ENCODE measurements around the gene UBE2Q2.

Gene UBE2Q2

GRCh38 chr15:75942464-75942863 is 99.2 kb downstream of the UBE2Q2 start:
- Histone ChIP-seq H3K9ac (ENCODE audit: low read length) (no peak overlapping the region), H3K4me3 (ENCODE audit: low read length) (no peak overlapping the region), H3K9me3 (ENCODE audit: insufficient read depth, low read length) (no peaks in the 10 kb centered on the region), H4K20me1 (ENCODE audit: insufficient read depth, low read length) (no peaks in the 10 kb centered on the region), H3K4me1 (ENCODE audit: low read length) (no peaks in the 10 kb centered on the region), H3K27me3 (ENCODE audit: low read depth, low read length) (no peaks in the 10 kb centered on the region), H3K36me3 (replicated peaks; ENCODE audit: low read depth, low read length) (peaks cover 14% of the 10 kb centered on the region), H2AFZ (ENCODE audit: low read depth, low read length) (no peak overlapping the region), H3K27ac (ENCODE audit: low read length) (no peak overlapping the region), H3K4me2 (ENCODE audit: low read length) (no peak overlapping the region), H3K79me2 (ENCODE audit: low read length) (no peaks in the 10 kb centered on the region)
- TF ChIP-seq EZH2phosphoT487 (IDR thresholded peaks at IDR 0.05; ENCODE audit: low read depth) (no peak), CTCF (IDR thresholded peaks at IDR 0.05; ENCODE audit: low read depth, low read length) (no peak)

DNA sequence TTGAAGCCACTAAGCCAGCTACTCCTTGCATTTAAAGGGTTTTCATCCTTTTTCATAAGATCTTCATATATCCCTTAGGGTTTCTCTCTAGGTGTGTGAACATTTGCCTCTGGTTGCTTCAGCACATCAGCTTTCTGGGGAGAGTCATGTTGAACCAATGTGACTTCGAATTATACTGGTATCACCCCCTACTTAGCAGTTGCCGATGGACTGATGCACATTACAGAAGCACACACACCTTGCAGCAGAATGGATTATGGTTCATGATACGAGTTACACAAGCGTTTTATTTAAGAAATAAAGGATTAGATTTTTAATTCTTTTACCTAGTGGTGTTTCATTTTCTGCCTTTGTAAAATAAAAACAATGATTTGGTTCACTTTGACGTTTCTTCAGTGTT is 100.0 kb downstream of the UBE2Q2 start:
- Histone ChIP-seq H3K4me2 (ENCODE audit: low read length) (no peak overlapping the region), H3K9me3 (ENCODE audit: insufficient read depth, low read length) (no peaks in the 10 kb centered on the region), H3K79me2 (ENCODE audit: low read length) (no peaks in the 10 kb centered on the region), H3K4me3 (ENCODE audit: low read length) (no peak overlapping the region), H3K27me3 (ENCODE audit: low read depth, low read length) (no peaks in the 10 kb centered on the region), H2AFZ (ENCODE audit: low read depth, low read length) (no peak overlapping the region), H3K27ac (ENCODE audit: low read length) (no peak overlapping the region), H3K9ac (ENCODE audit: low read length) (no peak overlapping the region), H4K20me1 (ENCODE audit: insufficient read depth, low read length) (no peaks in the 10 kb centered on the region), H3K4me1 (ENCODE audit: low read length) (no peaks in the 10 kb centered on the region), H3K36me3 (replicated peaks; ENCODE audit: low read depth, low read length) (peaks cover 7% of the 10 kb centered on the region)
- TF ChIP-seq EZH2phosphoT487 (IDR thresholded peaks at IDR 0.05; ENCODE audit: low read depth): no peak
- no peak for TF ChIP-seq CTCF (IDR thresholded peaks at IDR 0.05; ENCODE audit: low read depth, low read length)

GRCh38 chr15:75943713-75944215 is 100.5 kb downstream of the UBE2Q2 start:
- Histone ChIP-seq H3K79me2 (ENCODE audit: low read length) (no peaks in the 10 kb centered on the region), H3K9ac (ENCODE audit: low read length) (no peak overlapping the region), H3K4me1 (ENCODE audit: low read length) (no peaks in the 10 kb centered on the region), H3K27me3 (ENCODE audit: low read depth, low read length) (no peaks in the 10 kb centered on the region), H4K20me1 (ENCODE audit: insufficient read depth, low read length) (no peaks in the 10 kb centered on the region), H2AFZ (ENCODE audit: low read depth, low read length) (no peak overlapping the region), H3K27ac (ENCODE audit: low read length) (no peak overlapping the region), H3K36me3 (replicated peaks; ENCODE audit: low read depth, low read length) (peaks cover 4% of the 10 kb centered on the region), H3K4me3 (ENCODE audit: low read length) (no peak overlapping the region), H3K9me3 (ENCODE audit: insufficient read depth, low read length) (no peaks in the 10 kb centered on the region), H3K4me2 (ENCODE audit: low read length) (no peak overlapping the region)
- TF ChIP-seq EZH2phosphoT487 (IDR thresholded peaks at IDR 0.05; ENCODE audit: low read depth) (no peak), CTCF (IDR thresholded peaks at IDR 0.05; ENCODE audit: low read depth, low read length) (no peak)

GRCh38 chr15:75945953-75946352 is 102.7 kb downstream of the UBE2Q2 start:
- Histone ChIP-seq H3K79me2 (ENCODE audit: low read length) (no peaks in the 10 kb centered on the region), H3K9me3 (ENCODE audit: insufficient read depth, low read length) (no peaks in the 10 kb centered on the region), H3K36me3 (replicated peaks; ENCODE audit: low read depth, low read length) (no peaks in the 10 kb centered on the region), H3K9ac (ENCODE audit: low read length) (no peak overlapping the region), H3K4me2 (ENCODE audit: low read length) (no peak overlapping the region), H3K27me3 (ENCODE audit: low read depth, low read length) (no peaks in the 10 kb centered on the region), H3K4me3 (ENCODE audit: low read length) (no peak overlapping the region), H4K20me1 (ENCODE audit: insufficient read depth, low read length) (no peaks in the 10 kb centered on the region), H3K27ac (ENCODE audit: low read length) (no peak overlapping the region), H2AFZ (ENCODE audit: low read depth, low read length) (no peak overlapping the region), H3K4me1 (ENCODE audit: low read length) (no peaks in the 10 kb centered on the region)
- no peak for TF ChIP-seq CTCF (IDR thresholded peaks at IDR 0.05; ENCODE audit: low read depth, low read length)
- TF ChIP-seq EZH2phosphoT487 (IDR thresholded peaks at IDR 0.05; ENCODE audit: low read depth): no peak
